IPS DF 6.9 (cell line): ENCODE results near the gene KAZN.

Source experiments
- DNase-seq: peaks from one replicate; pipeline ENCODE4 v3.0.0-alpha.2; 2013; ENCODE audit warnings: low read depth, low spot score
- H3K27ac ChIP-seq: one replicate; pipeline ENCODE4 v1.5.1; 2013; ENCODE audit warnings: low read length, control low read depth
- H3K27me3 ChIP-seq: 2 replicates; pipeline ENCODE4 v1.6.1; 2013; ENCODE audit warnings: mild to moderate bottlenecking, low read length; ENCODE audit not compliant: control insufficient read depth, insufficient read depth
- H3K36me3 ChIP-seq: 2 replicates; pipeline ENCODE4 v1.6.1; 2013; ENCODE audit warnings: low read length; ENCODE audit not compliant: control insufficient read depth, insufficient read depth
- H3K4me1 ChIP-seq: 2 replicates; pipeline ENCODE4 v1.6.1; 2013; ENCODE audit warnings: low read length; ENCODE audit not compliant: control insufficient read depth, insufficient read depth
- H3K4me3 ChIP-seq: 2 replicates; pipeline ENCODE4 v1.5.1; 2013; ENCODE audit warnings: mild to moderate bottlenecking, low read length
- H3K9me3 ChIP-seq: 2 replicates; pipeline ENCODE4 v1.6.1; 2013; ENCODE audit warnings: low read length, inconsistent platforms; ENCODE audit not compliant: control insufficient read depth, insufficient read depth
- WGBS: extraction: QIAGEN DNeasy Blood & Tissue Kit; methylation state at CpG from one replicate; pipeline ENCODE4 v1.1.7; 2013; ENCODE audit warnings: mixed read lengths, missing lambda C conversion rate; ENCODE audit not compliant: insufficient read length, insufficient coverage; 5-methylcytosine and 5-hydroxymethylcytosine counted together

KAZN gene

DNA sequence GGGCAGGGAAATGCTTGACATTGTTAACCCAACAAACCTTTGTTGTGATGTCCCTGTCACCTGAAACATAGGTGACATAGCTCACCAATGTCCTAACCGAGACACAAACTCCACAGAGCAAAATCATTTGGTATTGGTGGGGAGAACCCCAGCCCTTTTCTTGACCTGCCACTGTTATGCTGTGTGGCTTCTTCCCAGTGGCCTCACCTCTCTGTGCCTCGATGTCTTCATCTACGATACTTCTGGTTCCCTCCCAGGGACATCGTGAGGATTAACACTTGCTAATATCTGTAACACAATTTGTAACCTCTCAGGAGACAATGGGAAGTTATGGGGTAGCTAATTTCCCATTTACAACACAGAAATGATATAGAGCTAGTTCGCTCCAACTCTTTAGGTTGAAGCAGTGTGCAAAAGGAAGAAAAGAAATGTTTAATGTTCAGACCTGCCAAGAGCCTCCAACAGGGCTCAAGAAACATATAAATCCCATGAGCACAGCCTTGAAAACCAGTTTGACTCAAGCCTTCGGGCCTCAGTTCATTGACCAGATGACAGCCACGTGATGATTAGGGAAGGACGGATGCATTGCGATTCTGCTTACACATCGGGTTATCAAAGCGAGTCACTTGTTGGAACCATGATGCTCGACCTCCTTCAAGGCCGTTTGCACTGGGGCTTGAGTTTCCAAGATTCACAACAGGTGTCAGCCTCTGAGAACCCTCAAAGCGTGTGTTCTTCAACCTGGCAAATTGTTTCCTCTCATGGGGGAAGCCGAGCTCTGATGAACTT is 517.3 kb downstream of the KAZN start:
- WGBS, result no CpG with 5 or more reads among the region's 15 CpGs
- H3K4me3 ChIP-seq, result no peak overlapping the region
- no peaks in the 10 kb centered on the region for H3K36me3 ChIP-seq
- DNase-seq, result no peak
- no peak overlapping the region for H3K27ac ChIP-seq
- H3K27me3 ChIP-seq, result no peaks in the 10 kb centered on the region
- 0 out of 2 replicates have a peak, but pooled peaks cover 4% of the 10 kb centered on the region for H3K4me1 ChIP-seq
- H3K9me3 ChIP-seq, result no peaks in the 10 kb centered on the region

DNA sequence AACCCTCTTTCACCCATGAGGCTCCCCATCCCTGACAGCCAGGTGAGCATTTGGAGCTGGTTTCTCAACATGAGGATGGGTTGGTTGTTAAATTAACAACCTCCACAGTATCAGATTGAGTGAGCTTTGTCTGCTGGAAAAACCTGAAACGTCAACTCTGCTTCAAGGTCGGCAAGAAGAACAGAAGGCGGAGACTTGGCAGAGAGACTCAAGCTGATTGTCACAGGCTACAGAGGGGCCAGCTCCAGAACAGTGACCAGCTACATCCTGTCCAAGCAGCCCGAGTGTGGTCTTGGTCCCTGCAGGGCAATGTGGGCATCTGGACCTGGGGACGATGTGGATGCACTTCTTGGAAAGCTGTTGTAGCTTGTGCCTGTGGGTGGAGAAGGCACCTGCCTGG is 518.5 kb downstream of the KAZN start:
- no peak overlapping the region for H3K27ac ChIP-seq
- DNase-seq, result no peak
- H3K27me3 ChIP-seq, result no peaks in the 10 kb centered on the region
- 0 out of 2 replicates have a peak, but pooled peaks cover 2% of the 10 kb centered on the region for H3K4me1 ChIP-seq
- H3K9me3 ChIP-seq, result no peaks in the 10 kb centered on the region
- no peak overlapping the region for H3K4me3 ChIP-seq
- no CpG with 5 or more reads among the region's 5 CpGs for WGBS
- no peaks in the 10 kb centered on the region for H3K36me3 ChIP-seq

DNA sequence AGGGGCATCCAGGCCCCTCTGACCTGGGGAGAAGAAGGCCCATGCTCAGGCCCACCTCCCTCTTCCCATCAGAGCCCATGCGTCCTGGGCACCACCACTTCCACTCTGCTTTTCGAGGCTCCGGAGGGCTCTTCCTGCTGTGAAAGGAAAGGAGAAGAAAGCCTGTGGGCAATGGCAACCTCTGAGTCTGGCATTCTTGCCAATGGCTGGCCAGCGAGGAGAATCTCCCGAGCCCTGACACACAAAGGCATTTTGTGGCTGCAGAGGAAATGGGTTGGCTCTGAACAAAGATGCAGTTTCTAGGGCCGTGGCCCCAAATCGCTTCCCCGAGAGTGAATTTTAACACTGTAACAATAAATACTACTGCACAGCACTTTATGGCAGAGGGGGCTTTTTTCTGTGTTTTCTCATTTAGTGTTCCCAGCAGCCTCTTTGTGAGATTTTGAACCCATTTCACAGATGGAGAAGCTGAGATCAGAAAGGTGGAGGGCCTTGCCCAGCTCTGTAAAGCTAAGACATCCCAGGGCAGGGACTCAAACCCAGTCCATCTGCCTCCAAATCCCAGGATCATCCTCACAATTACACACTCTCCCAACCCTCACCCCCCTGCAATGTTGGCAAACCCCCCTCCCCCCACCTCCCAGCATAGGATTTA is 519.3 kb downstream of the KAZN start:
- no peak for DNase-seq
- H3K4me1 ChIP-seq, result no peaks in the 10 kb centered on the region
- H3K9me3 ChIP-seq, result no peaks in the 10 kb centered on the region
- WGBS, result no CpG with 5 or more reads among the region's 8 CpGs
- H3K4me3 ChIP-seq, result no peak overlapping the region
- no peaks in the 10 kb centered on the region for H3K27me3 ChIP-seq
- no peak overlapping the region for H3K27ac ChIP-seq
- H3K36me3 ChIP-seq, result no peaks in the 10 kb centered on the region

DNA sequence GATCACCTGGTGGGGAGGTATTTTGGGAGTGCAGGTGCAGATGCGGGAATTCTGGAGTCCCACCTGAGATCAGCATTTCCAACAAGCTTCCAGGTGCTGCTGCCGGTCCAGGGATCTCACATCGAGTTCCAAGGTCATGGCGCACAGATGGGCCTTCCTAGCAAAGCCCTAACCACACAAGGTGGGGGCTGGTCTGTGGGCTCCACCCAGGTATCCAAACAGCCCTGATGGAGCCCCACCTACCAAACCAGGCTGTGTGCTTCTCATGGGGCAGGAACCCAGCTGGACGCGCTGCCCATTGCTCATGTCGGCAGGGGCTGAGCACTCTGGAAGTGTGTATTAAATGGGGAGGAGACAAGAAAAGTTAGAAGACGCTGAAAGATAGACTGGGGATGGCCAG is 520.1 kb downstream of the KAZN start:
- Histone ChIP-seq H3K36me3 (no peaks in the 10 kb centered on the region), H3K9me3 (no peaks in the 10 kb centered on the region), H3K4me3 (no peak overlapping the region), H3K27ac (no peak overlapping the region), H3K27me3 (no peaks in the 10 kb centered on the region), H3K4me1 (no peaks in the 10 kb centered on the region)
- DNase-seq, result no peak
- no CpG with 5 or more reads among the region's 8 CpGs for WGBS

DNA sequence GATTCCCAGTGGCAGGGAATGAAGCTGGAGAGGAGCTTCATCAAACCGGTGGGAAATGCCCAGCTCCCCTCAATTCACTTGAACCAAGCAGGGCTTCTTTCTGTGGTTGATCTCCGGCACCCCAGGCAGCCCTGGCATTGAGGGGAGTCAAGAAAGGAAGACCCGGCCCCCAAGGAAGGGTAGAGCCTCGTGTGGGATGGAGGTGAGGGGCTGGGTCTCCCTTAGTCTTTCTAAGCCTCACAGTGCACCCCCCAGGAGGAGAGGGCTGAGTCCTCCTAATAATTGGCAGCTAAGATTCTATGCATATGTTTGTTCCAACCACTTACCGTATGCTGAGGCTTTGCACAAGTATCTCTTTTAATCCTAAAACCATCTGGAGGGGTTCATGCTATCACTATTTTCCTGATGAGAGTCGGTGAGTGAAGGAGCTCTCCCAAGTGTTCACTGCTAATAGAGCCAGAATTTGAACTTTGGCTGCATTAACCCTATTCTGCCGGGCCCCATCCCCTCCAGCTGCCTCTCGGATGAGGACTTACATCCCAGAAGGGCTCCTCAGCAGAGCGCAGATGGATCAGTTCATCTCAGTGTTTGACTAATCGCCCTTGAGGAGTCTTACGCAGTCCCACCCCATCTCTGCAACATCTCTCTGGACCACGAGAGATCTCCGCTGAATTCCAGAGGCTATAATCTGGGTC is 521.9 kb downstream of the KAZN start:
- H3K36me3 ChIP-seq, result no peaks in the 10 kb centered on the region
- no CpG with 5 or more reads among the region's 13 CpGs for WGBS
- H3K4me1 ChIP-seq, result no peaks in the 10 kb centered on the region
- no peak overlapping the region for H3K27ac ChIP-seq
- DNase-seq, result no peak
- no peaks in the 10 kb centered on the region for H3K9me3 ChIP-seq
- H3K4me3 ChIP-seq, result no peak overlapping the region
- H3K27me3 ChIP-seq, result no peaks in the 10 kb centered on the region

DNA sequence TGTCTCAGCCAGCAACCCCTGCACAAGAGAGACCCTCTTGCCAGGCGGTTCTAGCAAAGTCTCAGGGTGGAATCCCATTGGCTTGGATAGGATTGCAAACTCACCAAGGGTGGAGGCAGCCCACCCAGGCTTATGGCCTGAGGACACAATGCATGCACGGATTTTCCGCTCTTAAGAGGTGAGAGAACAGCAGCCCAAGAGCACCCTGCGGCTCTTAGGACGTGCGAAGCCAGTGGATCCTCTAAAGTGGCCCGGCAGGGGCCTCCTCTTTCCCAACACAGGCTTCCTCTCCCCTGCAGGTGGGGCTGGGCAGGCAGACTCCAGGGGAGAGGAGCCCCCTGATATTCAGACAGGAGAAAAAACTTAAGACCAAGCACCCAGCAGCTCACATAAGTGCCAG is 523.8 kb downstream of the KAZN start:
- H3K4me3 ChIP-seq, result no peak overlapping the region
- no peaks in the 10 kb centered on the region for H3K36me3 ChIP-seq
- no peaks in the 10 kb centered on the region for H3K27me3 ChIP-seq
- no peak overlapping the region for H3K27ac ChIP-seq
- H3K4me1 ChIP-seq, result no peaks in the 10 kb centered on the region
- H3K9me3 ChIP-seq, result no peaks in the 10 kb centered on the region
- DNase-seq, result no peak
- no CpG with 5 or more reads among the region's 7 CpGs for WGBS

DNA sequence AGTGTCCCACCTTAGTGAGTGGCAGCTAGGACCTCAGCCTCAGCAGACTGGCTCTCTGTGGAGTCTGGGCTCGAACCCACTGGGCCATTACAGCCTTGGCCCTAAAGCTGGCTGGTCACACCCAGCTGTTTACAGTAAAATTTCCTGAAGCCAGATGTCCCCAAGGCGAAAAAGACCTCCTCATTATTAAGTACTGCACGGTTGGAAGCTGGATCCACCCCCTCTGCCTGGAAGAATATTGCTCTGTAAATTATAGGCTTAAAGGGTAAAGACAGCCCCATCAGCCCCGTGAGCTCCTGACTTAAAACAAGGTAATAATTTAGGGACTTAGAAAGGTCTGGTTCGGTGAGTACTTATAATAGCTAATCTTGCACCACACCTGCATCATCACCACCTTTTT is 524.8 kb downstream of the KAZN start:
- H3K27me3 ChIP-seq, result no peaks in the 10 kb centered on the region
- H3K9me3 ChIP-seq, result no peaks in the 10 kb centered on the region
- H3K27ac ChIP-seq, result no peak overlapping the region
- H3K36me3 ChIP-seq, result no peaks in the 10 kb centered on the region
- WGBS, result no CpG with 5 or more reads among the region's 5 CpGs
- DNase-seq, result no peak
- no peak overlapping the region for H3K4me3 ChIP-seq
- no peaks in the 10 kb centered on the region for H3K4me1 ChIP-seq

DNA sequence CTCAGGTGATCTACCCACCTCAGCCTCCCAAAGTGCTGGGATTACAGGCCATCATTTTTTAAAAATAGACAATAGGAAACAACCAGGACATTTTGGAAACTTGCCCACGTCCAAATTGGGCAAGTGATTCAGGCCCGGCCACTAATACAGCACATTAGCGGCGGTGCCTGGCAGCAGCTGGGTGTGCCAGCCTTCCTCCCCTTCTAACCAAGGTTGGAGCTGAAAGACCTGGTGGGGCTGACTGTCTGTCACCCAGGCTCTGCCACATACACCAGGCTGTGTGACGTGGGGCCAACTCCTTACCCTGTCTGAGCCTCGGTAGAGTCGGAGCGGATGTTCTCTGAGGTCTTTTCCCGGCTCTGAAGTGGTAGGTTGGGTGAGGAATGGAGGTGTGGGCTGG is 525.4 kb downstream of the KAZN start:
- Histone ChIP-seq H3K36me3 (no peaks in the 10 kb centered on the region), H3K27me3 (no peaks in the 10 kb centered on the region), H3K27ac (no peak overlapping the region), H3K4me1 (no peaks in the 10 kb centered on the region), H3K4me3 (no peak overlapping the region), H3K9me3 (no peaks in the 10 kb centered on the region)
- no CpG with 5 or more reads among the region's 9 CpGs for WGBS
- no peak for DNase-seq

DNA sequence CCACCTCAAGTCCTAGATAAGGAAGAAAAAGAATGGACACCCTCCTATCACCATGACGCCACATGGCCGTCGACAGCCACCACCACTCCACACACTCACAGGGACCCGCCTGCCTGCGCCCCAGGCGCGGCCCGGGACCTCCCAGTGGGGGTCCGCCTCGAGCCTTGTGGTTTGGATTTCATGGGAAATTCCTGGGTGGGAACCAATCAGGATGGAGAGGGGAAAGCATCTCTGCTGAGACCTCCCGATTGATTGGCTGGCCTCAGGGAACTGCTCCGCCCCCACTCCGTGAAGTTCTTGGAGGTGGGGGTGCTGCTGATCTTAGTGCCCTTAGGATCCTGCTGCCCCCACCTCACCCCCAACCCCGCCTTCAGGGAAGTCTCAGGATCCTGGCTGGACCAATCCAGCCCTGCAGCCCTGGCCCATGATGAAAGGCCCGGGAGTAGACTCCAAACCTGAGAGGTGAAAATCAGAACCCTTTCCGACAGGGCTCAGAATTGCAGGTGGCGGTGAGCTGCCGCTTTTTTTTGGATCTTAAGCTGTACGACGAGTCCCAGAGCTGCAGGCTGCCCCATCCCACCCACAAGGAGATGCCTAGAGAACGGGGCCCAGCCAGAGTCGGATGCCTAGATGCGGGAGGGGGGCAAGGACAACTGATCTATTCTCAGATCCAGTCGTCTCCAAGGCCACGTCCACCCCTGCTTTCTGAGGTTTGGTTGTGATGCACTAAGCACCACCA is 526.0 kb downstream of the KAZN start:
- H3K27me3 ChIP-seq, result no peaks in the 10 kb centered on the region
- H3K4me3 ChIP-seq, result no peak overlapping the region
- H3K36me3 ChIP-seq, result no peaks in the 10 kb centered on the region
- WGBS, result no CpG with 5 or more reads among the region's 25 CpGs
- H3K27ac ChIP-seq, result no peak overlapping the region
- H3K9me3 ChIP-seq, result no peaks in the 10 kb centered on the region
- H3K4me1 ChIP-seq, result no peaks in the 10 kb centered on the region
- no peak for DNase-seq

DNA sequence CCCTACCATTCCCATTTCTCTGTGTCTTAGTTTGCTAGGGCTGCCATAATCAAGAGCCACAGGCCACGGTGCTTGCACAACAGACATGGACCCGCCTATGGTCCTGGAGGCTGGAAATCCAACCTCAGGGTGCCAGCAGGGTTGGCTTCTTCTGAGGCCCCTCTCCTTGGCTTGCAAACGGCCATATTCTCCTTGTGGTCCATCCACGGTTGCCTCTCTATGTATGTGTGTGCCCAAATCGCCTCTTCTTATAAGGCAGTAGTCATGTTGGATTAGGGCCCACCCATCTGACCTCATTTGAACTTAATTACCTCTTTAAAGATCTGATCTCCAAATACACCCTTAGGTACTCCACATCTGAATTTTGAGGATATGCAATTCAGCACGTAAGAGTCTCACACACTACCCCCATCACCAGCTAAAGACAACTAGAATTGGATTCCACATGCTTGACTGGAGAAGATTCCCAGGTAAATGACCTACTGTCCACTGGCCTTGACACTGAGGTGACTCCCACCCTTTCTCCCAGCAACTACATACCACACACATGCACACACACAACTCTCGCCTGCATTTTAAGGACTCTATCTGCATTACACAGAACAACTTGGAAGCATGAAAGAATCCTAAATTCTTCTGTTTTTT is 526.7 kb downstream of the KAZN start:
- Histone ChIP-seq H3K9me3 (no peaks in the 10 kb centered on the region), H3K27ac (no peak overlapping the region), H3K36me3 (no peaks in the 10 kb centered on the region), H3K4me3 (no peak overlapping the region), H3K4me1 (no peaks in the 10 kb centered on the region), H3K27me3 (no peaks in the 10 kb centered on the region)
- no peak for DNase-seq
- no CpG with 5 or more reads among the region's 7 CpGs for WGBS
